H1 (cell line): ENCODE data around the gene ZNF500. TPM values are rescaled to one million over a fixed set of nuclear protein-coding genes. Genes with fewer than 3 reads are reported as not detected.

Source experiments
- CTCF ChIA-PET: fragments of 300-600 bp; sonication (Branson Sonifier 250); formaldehyde crosslinking; loops from one replicate; lab custom pipeline; 2021; ENCODE audit not compliant: partially characterized antibody; lab: Charles Lee
- POLR2A ChIA-PET: fragments of 300-600 bp; sonication (Branson Sonifier 250); formaldehyde crosslinking; loops from one replicate; lab custom pipeline; 2021; ENCODE audit warnings: inconsistent platforms; ENCODE audit not compliant: partially characterized antibody; lab: Charles Lee
- DNase-seq, 2 experiments: peaks; one replicate each; pipeline versions ENCODE4 v3.0.0 to v3.0.0-alpha.2; 2010 to 2022; ENCODE audit warnings: low spot score in 2 of 2, low read depth in 1 of 2, mixed read lengths in 1 of 2
- FAIRE-seq: peaks from 2 replicates; lab custom pipeline; 2011; peaks lifted over from hg19 to GRCh38; lab: Jason Lieb, UNC
- H2AFZ ChIP-seq: 2 replicates; pipeline ENCODE4 v1.8.1; 2012; ENCODE audit warnings: low read length, inconsistent platforms
- H2AK5ac ChIP-seq: 2 replicates; pipeline ENCODE4 v1.6.1; 2013; ENCODE audit warnings: low read depth, low read length
- H2BK120ac ChIP-seq: replicated peaks from 2 replicates; pipeline ENCODE3; 2013; ENCODE audit warnings: low read depth, low read length, inconsistent platforms
- H2BK12ac ChIP-seq: 2 replicates; pipeline ENCODE4 v1.6.1; 2013; ENCODE audit warnings: low read depth, low read length
- H2BK15ac ChIP-seq: 2 replicates; pipeline ENCODE4 v1.6.1; 2013; ENCODE audit warnings: low read length
- H2BK20ac ChIP-seq: 2 replicates; pipeline ENCODE4 v1.6.1; 2013; ENCODE audit warnings: low read length
- H2BK5ac ChIP-seq: 2 replicates; pipeline ENCODE4 v1.6.1; 2013; ENCODE audit warnings: low read depth, low read length
- H3K14ac ChIP-seq: 2 replicates; pipeline ENCODE4 v1.6.1; 2013; ENCODE audit warnings: inconsistent platforms; ENCODE audit not compliant: insufficient read length
- H3K18ac ChIP-seq: 2 replicates; pipeline ENCODE4 v1.6.1; 2013; ENCODE audit warnings: low read length; ENCODE audit errors: extremely low read depth
- H3K23ac ChIP-seq: 2 replicates; pipeline ENCODE4 v1.6.1; 2013; ENCODE audit warnings: inconsistent platforms; ENCODE audit not compliant: insufficient read length
- H3K23me2 ChIP-seq: 2 replicates; pipeline ENCODE4 v1.6.1; 2013; ENCODE audit warnings: low read depth, low read length
- H3K27ac ChIP-seq: 2 replicates; pipeline ENCODE4 v1.6.1; 2011; ENCODE audit warnings: low read depth, low read length, inconsistent platforms
- H3K27me3 ChIP-seq, 4 experiments: replicated peaks in 1 of 4; 1 replicate in 1 of 4; 2 replicates in 3 of 4; pipeline versions ENCODE4 v1.6.1 to v1.8.1; 2011 to 2013; ENCODE audit warnings: low read length in 3 of 4, mild to moderate bottlenecking in 3 of 4, inconsistent platforms in 2 of 4, mixed read lengths in 2 of 4, moderate library complexity in 1 of 4; ENCODE audit not compliant: control insufficient read depth in 3 of 4, insufficient read depth in 3 of 4; ENCODE audit errors: extremely low read depth in 1 of 4
- H3K36me3 ChIP-seq, 4 experiments: 2 replicates each; pipeline versions ENCODE4 v1.6.1 to v1.8.1; 2011 to 2013; ENCODE audit warnings: mild to moderate bottlenecking in 4 of 4, low read length in 3 of 4, moderate library complexity in 2 of 4, control low read depth in 1 of 4, inconsistent platforms in 1 of 4; ENCODE audit not compliant: insufficient read depth in 4 of 4, control insufficient read depth in 2 of 4
- H3K4ac ChIP-seq: replicated peaks from 2 replicates; pipeline ENCODE3; 2013; ENCODE audit warnings: low read length, low read depth, mixed read lengths, inconsistent platforms; ENCODE audit not compliant: insufficient read length
- H3K4me1 ChIP-seq, 4 experiments: replicated peaks in 1 of 4; 1 replicate in 1 of 4; 2 replicates in 3 of 4; pipeline versions ENCODE4 v1.6.1 to v1.8.1; 2011 to 2013; ENCODE audit warnings: low read length in 3 of 4, inconsistent platforms in 2 of 4, mixed read lengths in 1 of 4; ENCODE audit not compliant: insufficient read depth in 4 of 4, control insufficient read depth in 3 of 4
- H3K4me2 ChIP-seq, 2 experiments: 2 replicates each; pipeline versions ENCODE4 v1.6.1 to v1.8.1; 2011 to 2013; ENCODE audit warnings: low read depth in 2 of 2, low read length in 2 of 2, control low read depth in 1 of 2, inconsistent platforms in 1 of 2, mild to moderate bottlenecking in 1 of 2; ENCODE audit not compliant: insufficient read depth in 1 of 2
- H3K4me3 ChIP-seq, 4 experiments: fragments of 200-600, 300-600 bp in 1 of 4; sonication (generic), shearing (Covaris generic), sonication (Bioruptor Twin) in 1 of 4; 2 replicates each; pipeline versions ENCODE4 v1.5.1 to v1.8.1; 2011 to 2016; ENCODE audit warnings: low read length in 4 of 4, low read depth in 3 of 4, control low read depth in 2 of 4, inconsistent platforms in 2 of 4, mild to moderate bottlenecking in 2 of 4, mixed read lengths in 1 of 4, moderate library complexity in 1 of 4; ENCODE audit not compliant: insufficient read depth in 2 of 4; ENCODE audit errors: extremely low read depth in 1 of 4
- H3K56ac ChIP-seq: replicated peaks from 2 replicates; pipeline ENCODE3; 2013; ENCODE audit warnings: low read depth, mild to moderate bottlenecking, mixed read lengths, low read length, inconsistent platforms; ENCODE audit not compliant: insufficient read length
- H3K79me1 ChIP-seq: 2 replicates; pipeline ENCODE4 v1.6.1; 2013; ENCODE audit warnings: low read depth, low read length, control low read depth
- H3K79me2 ChIP-seq, 2 experiments: 2 replicates each; pipeline versions ENCODE4 v1.6.1 to v1.8.1; 2012 to 2013; ENCODE audit warnings: low read length in 2 of 2, mild to moderate bottlenecking in 2 of 2, inconsistent platforms in 1 of 2; ENCODE audit not compliant: insufficient read depth in 2 of 2, control insufficient read depth in 1 of 2
- H3K9ac ChIP-seq, 4 experiments: replicated peaks in 1 of 4; 1 replicate in 1 of 4; 2 replicates in 3 of 4; pipeline versions ENCODE4 v1.6.1 to v1.8.1; 2011 to 2013; ENCODE audit warnings: low read depth in 3 of 4, low read length in 3 of 4, control low read depth in 2 of 4, mild to moderate bottlenecking in 2 of 4, moderate library complexity in 2 of 4, inconsistent platforms in 1 of 4; ENCODE audit errors: extremely low read depth in 1 of 4
- H3K9me3 ChIP-seq, 2 experiments: 2 replicates each; pipeline versions ENCODE4 v1.6.1 to v1.8.1; 2012 to 2013; ENCODE audit warnings: mild to moderate bottlenecking in 2 of 2, moderate library complexity in 2 of 2, control low read depth in 1 of 2, inconsistent platforms in 1 of 2, low read depth in 1 of 2, low read length in 1 of 2, mixed read lengths in 1 of 2; ENCODE audit not compliant: insufficient read depth in 2 of 2
- H4K20me1 ChIP-seq, 2 experiments: replicated peaks in 1 of 2; 2 replicates each; pipeline versions ENCODE3 to v1.8.1; 2011 to 2013; ENCODE audit warnings: inconsistent platforms in 2 of 2, low read length in 2 of 2, mild to moderate bottlenecking in 1 of 2; ENCODE audit not compliant: insufficient read depth in 2 of 2, control insufficient read depth in 1 of 2
- H4K5ac ChIP-seq: 2 replicates; pipeline ENCODE4 v1.6.1; 2013; ENCODE audit warnings: low read length, low read depth, mixed read lengths, inconsistent platforms; ENCODE audit not compliant: insufficient read length
- H4K8ac ChIP-seq: 2 replicates; pipeline ENCODE4 v1.8.0; 2013; ENCODE audit warnings: mild to moderate bottlenecking, moderate library complexity, low read length, inconsistent platforms; ENCODE audit not compliant: insufficient read depth; ENCODE audit errors: extremely low read depth
- H4K91ac ChIP-seq: replicated peaks from 2 replicates; pipeline ENCODE3; 2013; ENCODE audit warnings: low read length, mixed read lengths, inconsistent platforms; ENCODE audit not compliant: insufficient read length
- CTBP2 ChIP-seq: IDR thresholded peaks from 2 replicates; pipeline ENCODE4 v1.7.0; 2011; ENCODE audit warnings: borderline replicate concordance, mild to moderate bottlenecking, moderate library complexity, mixed read lengths, low read length; ENCODE audit not compliant: insufficient read depth, insufficient read length
- CTCF ChIP-seq, 3 experiments: IDR thresholded peaks; 1 replicate in 2 of 3; 2 replicates in 1 of 3; pipeline versions ENCODE4 v1.5.1 to v1.6.1; 2011; ENCODE audit warnings: low read length in 3 of 3, mild to moderate bottlenecking in 3 of 3, inconsistent platforms in 2 of 3, low read depth in 1 of 3, moderate library complexity in 1 of 3; ENCODE audit not compliant: insufficient read depth in 1 of 3; ENCODE audit errors: control extremely low read depth in 1 of 3
- E2F6 ChIP-seq: IDR thresholded peaks from 2 replicates; pipeline ENCODE4 v1.6.1; 2012; ENCODE audit warnings: inconsistent platforms
- EZH2 ChIP-seq: fragments of 200-600 bp; sonication (generic); IDR thresholded peaks from 2 replicates; pipeline ENCODE4 v1.7.1; 2012; ENCODE audit warnings: low read depth, mild to moderate bottlenecking, moderate library complexity, low read length, inconsistent platforms; ENCODE audit not compliant: severe bottlenecking
- FOSL1 ChIP-seq: IDR thresholded peaks from 2 replicates; pipeline ENCODE4 v1.6.1; 2011; ENCODE audit warnings: mild to moderate bottlenecking, low read depth, low read length, moderate library complexity; ENCODE audit not compliant: insufficient read depth
- KDM5A ChIP-seq: fragments of 200-600 bp; IDR thresholded peaks from 2 replicates; pipeline ENCODE4 v1.7.1; 2012; ENCODE audit warnings: mild to moderate bottlenecking, low read length, inconsistent platforms, mixed read lengths
- NRF1 ChIP-seq: IDR thresholded peaks from 2 replicates; pipeline ENCODE4 v1.6.1; 2011; ENCODE audit warnings: mild to moderate bottlenecking, low read depth, low read length, improper control_type of control experiment
- POU5F1 ChIP-seq: IDR thresholded peaks from 2 replicates; pipeline ENCODE4 v1.6.1; 2011; ENCODE audit warnings: low read depth, mild to moderate bottlenecking, low read length, moderate library complexity
- SAP30 ChIP-seq: fragments of 300-600 bp; sonication (generic); IDR thresholded peaks from 2 replicates; pipeline ENCODE4 v1.7.1; 2012; ENCODE audit warnings: low read length, moderate library complexity, mild to moderate bottlenecking, inconsistent platforms; ENCODE audit not compliant: insufficient read depth, insufficient replicate concordance
- SP4 ChIP-seq: IDR thresholded peaks from 2 replicates; pipeline ENCODE4 v1.6.1; 2012; ENCODE audit warnings: low read length, inconsistent platforms
- WGBS, 2 experiments: shearing (Covaris generic) in 1 of 2; methylation state at CpG; one replicate each; pipeline versions ENCODE4 v1.1.6 to v1.1.7; 2013 to 2015; ENCODE audit warnings: low lambda C conversion rate in 2 of 2, mixed read lengths in 2 of 2, inconsistent platforms in 1 of 2, low coverage in 1 of 2, missing lambda C conversion rate in 1 of 2; ENCODE audit not compliant: insufficient replicate concordance in 2 of 2, insufficient coverage in 1 of 2, insufficient read length in 1 of 2; ENCODE audit errors: extremely low coverage in 1 of 2, missing lambda C conversion rate in 1 of 2; 5-methylcytosine and 5-hydroxymethylcytosine counted together
- polyA plus RNA-seq, 7 experiments: library from polyadenylated mRNA; depleted of rRNA in 3 of 7; stranded (reverse) in 5 of 7; unstranded in 2 of 7; fragments of >200 nt in 5 of 7; fragments of 200-250 nt in 2 of 7; gene quantifications; 1 replicate in 5 of 7; 2 replicates in 1 of 7; 4 replicates in 1 of 7; pipeline versions ENCODE4 v1.2.1 to v1.2.3, GENCODE V29; 2011 to 2013; ENCODE audit warnings: missing spikeins in 2 of 7, mixed read lengths in 2 of 7
- total RNA-seq: library from RNA; stranded (reverse); fragmentation: NEBNext Ultra II Directional; extraction: Animal tissue kit (Norgen Biotek cat#: 25700); gene quantifications from 2 replicates; pipeline ENCODE4 v1.2.1, GENCODE V29; 2021

The ZNF500 gene
- total and polyA plus RNA-seq, 2 of the 8 experiments (the other 6 are each of a cell fraction or from before 2014, with no cell fraction given): 10.3 to 10.4 TPM

GRCh38 chr16:4706871-4707270 lies 60.1 kb downstream of the ZNF500 start:
- Histone ChIP-seq H2BK20ac (no peak overlapping the region), H3K4me1 (no peaks in the 10 kb centered on the region), H3K56ac (no peak overlapping the region), H3K18ac (no peak overlapping the region), H3K14ac (no peak overlapping the region), H4K20me1 (peaks cover 0 to 8% of the 10 kb centered on the region in 2 experiments), H4K8ac (no peak overlapping the region), H2BK12ac (no peak overlapping the region), H2BK15ac (no peak overlapping the region), H3K9me3 (no peaks in the 10 kb centered on the region), H2BK5ac (no peak overlapping the region), H3K23ac (no peak overlapping the region), H2AFZ (no peak overlapping the region), H3K79me2 (no peaks in the 10 kb centered on the region), H2AK5ac (no peak overlapping the region), H3K23me2 (no peaks in the 10 kb centered on the region), H3K79me1 (no peaks in the 10 kb centered on the region; the same call in 1 of the 2 replicates), H4K5ac (no peak overlapping the region), H3K27me3 (no peaks in the 10 kb centered on the region), H3K9ac (no peak overlapping the region), H3K36me3 (peaks cover 0 to 21% (median 11%) of the 10 kb centered on the region in 4 experiments; a peak in 7 of 8 replicates), H3K4me3 (no peak overlapping the region), H3K4ac (no peak overlapping the region), H4K91ac (no peak overlapping the region), H2BK120ac (no peak overlapping the region), H3K27ac (no peak overlapping the region), H3K4me2 (no peak overlapping the region)
- ChIA-PET POLR2A (interaction anchor here (0.6 to 4.2 kb wide), 4 partner anchors 8 to 268 kb away, joined by 3 to 59 read pairs (median 4); partner anchors contain the start of gene NUDT16L1), CTCF (interaction anchor here (0.5 to 1.3 kb wide), 5 partner anchors 10 to 202 kb away, joined by 3 to 4 read pairs (median 3); no protein-coding TSS in a partner anchor)
- WGBS, 2 experiments: 87% methylated on average over 7 of the region's 7 CpGs; no CpG with 5 or more reads in 1 of the 2 experiments
- DNase-seq: no peak
- FAIRE-seq: no peak
- TF ChIP-seq CTBP2: no peak
- no peak for TF ChIP-seq E2F6
- TF ChIP-seq POU5F1: no peak
- TF ChIP-seq NRF1: no peak
- TF ChIP-seq CTCF (IDR thresholded peaks at IDR 0.05; ENCODE audit: control extremely low read depth in 1 of 3, insufficient read depth in 1 of 3, low read depth in 1 of 3, low read length in 3 of 3): no peak
- TF ChIP-seq KDM5A: no peak
- no peak for TF ChIP-seq SAP30
- no peak for TF ChIP-seq EZH2
- TF ChIP-seq SP4: no peak
- no peak for TF ChIP-seq FOSL1
